Esophagus muscularis mucosa (tissue), 4 donors: ENCODE measurements around the gene COX5B. TPM values are rescaled to one million over a fixed set of nuclear protein-coding genes. Genes with fewer than 3 reads are reported as not detected.

ENCODE experiments used
- DNase-seq: peaks from one replicate; pipeline ENCODE4 v3.0.0-alpha.2; 2017; ENCODE audit errors: extremely low spot score
- H3K27ac ChIP-seq, 4 donors: fragments of 200-600 bp; sonication (generic); replicated peaks in 1 of 4; 1 replicate in 3 of 4; 2 replicates in 1 of 4; pipeline ENCODE4 v1.5.1; 2016 to 2019; ENCODE audit warnings: mild to moderate bottlenecking in 1 of 4
- H3K27me3 ChIP-seq, 4 donors: fragments of 200-600 bp; sonication (generic); one replicate each; pipeline versions ENCODE4 v1.5.1 to v1.6.0; 2016 to 2019
- H3K36me3 ChIP-seq, 4 donors: fragments of 200-600 bp; sonication (generic); one replicate each; pipeline ENCODE4 v1.5.1; 2016 to 2019
- H3K4me1 ChIP-seq, 4 donors: fragments of 200-600 bp; sonication (generic); one replicate each; pipeline ENCODE4 v1.5.1; 2016 to 2019
- H3K4me3 ChIP-seq, 4 donors: fragments of 200-600 bp; sonication (generic); 1 replicate in 2 of 4; 2 replicates in 2 of 4; pipeline ENCODE4 v1.5.1; 2016 to 2019; ENCODE audit warnings: mild to moderate bottlenecking in 4 of 4, moderate library complexity in 1 of 4
- H3K9me3 ChIP-seq, 4 donors: fragments of 200-600 bp; sonication (generic); 1 replicate in 3 of 4; 2 replicates in 1 of 4; pipeline ENCODE4 v1.5.1; 2016 to 2019
- CTCF ChIP-seq, 3 experiments: fragments of 200-600 bp in 2 of 3; fragments of 450-650 bp in 1 of 3; sonication (generic) in 2 of 3; IDR thresholded peaks; one replicate each; pipeline ENCODE4 v1.5.1; 2017 to 2019; ENCODE audit warnings: antibody characterized with exemption in 3 of 3, mild to moderate bottlenecking in 2 of 3, moderate library complexity in 1 of 3
- EP300 ChIP-seq: sonication (generic); formaldehyde crosslinking; IDR thresholded peaks from one replicate; pipeline ENCODE4 v1.6.1; 2017; ENCODE audit warnings: antibody characterized with exemption
- POLR2A ChIP-seq: fragments of 450-650 bp; IDR thresholded peaks from one replicate; pipeline ENCODE4 v1.6.1; 2017; ENCODE audit warnings: antibody characterized with exemption, moderate library complexity, mild to moderate bottlenecking, low read depth
- POLR2AphosphoS5 ChIP-seq, 2 donors: sonication (generic); formaldehyde crosslinking; IDR thresholded peaks; one replicate each; pipeline ENCODE4 v1.6.1; 2017; ENCODE audit warnings: antibody characterized with exemption in 2 of 2
- WGBS: methylation state at CpG from one replicate; pipeline ENCODE4 v1.1.5; 2018; 5-methylcytosine and 5-hydroxymethylcytosine counted together
- intact Hi-C: fragments of 100-400 bp; cut with DNase I; formaldehyde crosslinking; loops from one replicate; pipeline ENCODE4 v1.15.1; 2023
- total RNA-seq, 4 donors: library from RNA; depleted of rRNA; stranded (reverse); fragments of >200 nt; gene quantifications; one replicate each; pipeline versions ENCODE4 v1.1.0 to v1.2.1, GENCODE V29; 2016

The COX5B gene
- total RNA-seq, 4 donors from 2014 or later: 382 to 507 (median 481) TPM

GRCh38 chr2:97662895-97663625 is 17.2 kb downstream of the COX5B start:
- Histone ChIP-seq H3K4me3 (peak overlapping the region; percentile 67 to 85 (median 76)), H3K27ac (peak overlapping the region; percentile 88 to 98 (median 94)), H3K27me3 (no peaks in the 10 kb centered on the region), H3K4me1 (peaks cover 31 to 37% (median 35%) of the 10 kb centered on the region in 4 donors), H3K9me3 (no peaks in the 10 kb centered on the region), H3K36me3 (peaks cover 11 to 30% (median 21%) of the 10 kb centered on the region in 4 donors)
- intact Hi-C loops: loop anchor here (5.0 kb wide), 1 partner anchor 71 kb away; no protein-coding TSS in a partner anchor
- WGBS: 2% methylated on average over 8 of the region's 24 CpGs
- TF ChIP-seq POLR2A (no peak), POLR2AphosphoS5 (IDR thresholded peaks at IDR 0.05) (peak; percentile 62 to 73)
- peak; percentile 93 for DNase-seq

- no CpG with 5 or more reads among the region's 46 CpGs for WGBS
- Histone ChIP-seq H3K36me3 (peaks cover 7 to 29% (median 15%) of the 10 kb centered on the region in 4 donors), H3K9me3 (no peaks in the 10 kb centered on the region), H3K4me3 (peak overlapping the region; percentile 67 to 85 (median 76)), H3K4me1 (peaks cover 31 to 37% (median 35%) of the 10 kb centered on the region in 4 donors), H3K27me3 (no peaks in the 10 kb centered on the region), H3K27ac (peak overlapping the region; percentile 88 to 98 (median 94))
- TF ChIP-seq EP300: no peak
- TF ChIP-seq CTCF (IDR thresholded peaks at IDR 0.05): no peak
- no peak for TF ChIP-seq POLR2A
- TF ChIP-seq POLR2AphosphoS5 (IDR thresholded peaks at IDR 0.05): no peak
- DNase-seq: no peak
- intact Hi-C loops: loop anchor here (5.0 kb wide), 1 partner anchor 71 kb away; no protein-coding TSS in a partner anchor
These were observed 17.7 kb downstream of the COX5B start for GRCh38 chr2:97663626-97663961.

GRCh38 chr2:97663962-97664635 is 18.2 kb downstream of the COX5B start, which contains the start of gene ACTR1B:
ACTR1B (minus strand) TSS chr2:97664044; CDS start chr2:97663890, 154 bp downstream.
- WGBS: 0% methylated on average over 36 of the region's 60 CpGs
- TF ChIP-seq CTCF (IDR thresholded peaks at IDR 0.05): peak; percentile 44 to 74 (median 68)
- no peak for TF ChIP-seq POLR2A
- no peak for TF ChIP-seq EP300
- peak; percentile 90 to 96 for TF ChIP-seq POLR2AphosphoS5 (IDR thresholded peaks at IDR 0.05)
- peak; percentile 99 for DNase-seq
- intact Hi-C loops: loop anchor here (2.0 to 5.0 kb wide), 3 partner anchors 19 to 72 kb away; no protein-coding TSS in a partner anchor
- Histone ChIP-seq H3K4me1 (peaks cover 31 to 37% (median 35%) of the 10 kb centered on the region in 4 donors), H3K4me3 (peak within 1 kb of the TSS; percentile 67 to 85 (median 76)), H3K36me3 (peaks cover 2 to 24% (median 10%) of the 10 kb centered on the region in 4 donors), H3K27ac (peak within 1 kb of the TSS; percentile 88 to 98 (median 94)), H3K9me3 (no peaks in the 10 kb centered on the region), H3K27me3 (no peaks in the 10 kb centered on the region)

- Histone ChIP-seq H3K4me1 (peaks cover 31 to 37% (median 35%) of the 10 kb centered on the region in 4 donors), H3K4me3 (peak overlapping the region; percentile 67 to 85 (median 76)), H3K9me3 (no peaks in the 10 kb centered on the region), H3K27ac (peak overlapping the region; percentile 88 to 98 (median 94)), H3K36me3 (peaks cover 0 to 19% (median 5%) of the 10 kb centered on the region in 4 donors), H3K27me3 (no peaks in the 10 kb centered on the region)
- TF ChIP-seq CTCF (IDR thresholded peaks at IDR 0.05) (no peak), POLR2AphosphoS5 (IDR thresholded peaks at IDR 0.05) (no peak), POLR2A (no peak), EP300 (no peak)
- intact Hi-C loops: loop anchor here (2.0 to 5.0 kb wide), 3 partner anchors 20 to 72 kb away; no protein-coding TSS in a partner anchor
- WGBS: 8% methylated on average over 21 of the region's 21 CpGs
- DNase-seq: no peak
These were observed 18.7 kb downstream of the COX5B start for GRCh38 chr2:97664636-97664970.

GRCh38 chr2:97669448-97669847 is 23.6 kb downstream of the COX5B start, which contains the start of gene C2orf92:
C2orf92 (plus strand) TSS chr2:97669713; CDS start chr2:97669789, 76 bp downstream.
- no peak for DNase-seq
- Histone ChIP-seq H3K27ac (no peak within 1 kb of the TSS), H3K9me3 (no peaks in the 10 kb centered on the region), H3K27me3 (no peaks in the 10 kb centered on the region), H3K36me3 (peaks cover 0 to 5% (median 0%) of the 10 kb centered on the region in 4 donors), H3K4me1 (peaks cover 4 to 6% (median 5%) of the 10 kb centered on the region in 4 donors), H3K4me3 (no peak within 1 kb of the TSS)
- no peak for TF ChIP-seq POLR2AphosphoS5 (IDR thresholded peaks at IDR 0.05)
- no peak for TF ChIP-seq EP300
- TF ChIP-seq POLR2A: no peak
- no peak for TF ChIP-seq CTCF (IDR thresholded peaks at IDR 0.05)
- WGBS: 93% methylated on average over 6 of the region's 6 CpGs
- intact Hi-C loops: no loop called here
